Measurements from ENCODE around the gene ZNF835. TPM values are rescaled to one million over a fixed set of nuclear protein-coding genes. Genes with fewer than 3 reads are reported as not detected.

ZNF835 gene
- polyA plus RNA-seq, 1 donor (not counting 4 experiments of a cell fraction or from before 2014, with no cell fraction given), result not detected

GRCh38 chr19:56670961-56671612, 470 bp downstream of the ZNF835 start:
- DNase-seq (ENCODE audit: low read depth, low spot score) (no peak), FAIRE-seq (no peak)
- Histone ChIP-seq H3K27ac (ENCODE audit: control insufficient read depth, insufficient read depth, low read length) (no peak overlapping the region), H4K20me1 (ENCODE audit: control insufficient read depth, extremely low read depth, insufficient read depth, low read length) (no peaks in the 10 kb centered on the region), H3K9me1 (ENCODE audit: control insufficient read depth, extremely low read depth, insufficient read depth, low read length) (no peaks in the 10 kb centered on the region), H2AFZ (ENCODE audit: control insufficient read depth, low read length) (no peak overlapping the region), H3K4me3 (ENCODE audit: control insufficient read depth in 2 of 3, extremely low read depth in 1 of 3, insufficient read depth in 2 of 3, low read depth in 1 of 3, low read length in 3 of 3) (no peak overlapping the region), H3K4me2 (ENCODE audit: control insufficient read depth, extremely low read depth, insufficient read depth, low read depth, low read length) (no peak overlapping the region), H3K9ac (ENCODE audit: control insufficient read depth, extremely low read depth, insufficient read depth, low read length) (no peak overlapping the region), H3K36me3 (ENCODE audit: control insufficient read depth in 2 of 2, extremely low read depth in 1 of 2, insufficient read depth in 2 of 2, low read length in 2 of 2) (no peaks in the 10 kb centered on the region), H3K9me3 (ENCODE audit: control insufficient read depth, low read depth, low read length) (peaks cover 14% of the 10 kb centered on the region), H3K79me2 (ENCODE audit: control insufficient read depth, insufficient read depth, low read length) (no peaks in the 10 kb centered on the region), H3K4me1 (ENCODE audit: control insufficient read depth, extremely low read depth, insufficient read depth, low read length) (no peaks in the 10 kb centered on the region), H3K27me3 (ENCODE audit: control insufficient read depth, extremely low read depth, insufficient read depth, low read length) (no peaks in the 10 kb centered on the region)
- dilution Hi-C loops (cut with MboI; ENCODE audit: extremely low pct_ligation_motif_present, low sequenced_read_pairs), result no loop called here
- TF ChIP-seq, protein P1, sequence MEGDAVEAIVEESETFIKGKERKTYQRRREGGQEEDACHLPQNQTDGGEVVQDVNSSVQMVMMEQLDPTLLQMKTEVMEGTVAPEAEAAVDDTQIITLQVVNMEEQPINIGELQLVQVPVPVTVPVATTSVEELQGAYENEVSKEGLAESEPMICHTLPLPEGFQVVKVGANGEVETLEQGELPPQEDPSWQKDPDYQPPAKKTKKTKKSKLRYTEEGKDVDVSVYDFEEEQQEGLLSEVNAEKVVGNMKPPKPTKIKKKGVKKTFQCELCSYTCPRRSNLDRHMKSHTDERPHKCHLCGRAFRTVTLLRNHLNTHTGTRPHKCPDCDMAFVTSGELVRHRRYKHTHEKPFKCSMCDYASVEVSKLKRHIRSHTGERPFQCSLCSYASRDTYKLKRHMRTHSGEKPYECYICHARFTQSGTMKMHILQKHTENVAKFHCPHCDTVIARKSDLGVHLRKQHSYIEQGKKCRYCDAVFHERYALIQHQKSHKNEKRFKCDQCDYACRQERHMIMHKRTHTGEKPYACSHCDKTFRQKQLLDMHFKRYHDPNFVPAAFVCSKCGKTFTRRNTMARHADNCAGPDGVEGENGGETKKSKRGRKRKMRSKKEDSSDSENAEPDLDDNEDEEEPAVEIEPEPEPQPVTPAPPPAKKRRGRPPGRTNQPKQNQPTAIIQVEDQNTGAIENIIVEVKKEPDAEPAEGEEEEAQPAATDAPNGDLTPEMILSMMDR (optimal IDR thresholded peaks at IDR 0.05 in 1 of 3, IDR thresholded peaks at IDR 0.05 in 1 of 3, conservative IDR thresholded peaks at IDR 0.05 in 1 of 3; ENCODE audit: extremely low read depth in 1 of 3, insufficient read depth in 2 of 3, low read length in 3 of 3), result no peak
- TF ChIP-seq EZH2 (IDR thresholded peaks at IDR 0.05; ENCODE audit: low read length), result no peak

DNA sequence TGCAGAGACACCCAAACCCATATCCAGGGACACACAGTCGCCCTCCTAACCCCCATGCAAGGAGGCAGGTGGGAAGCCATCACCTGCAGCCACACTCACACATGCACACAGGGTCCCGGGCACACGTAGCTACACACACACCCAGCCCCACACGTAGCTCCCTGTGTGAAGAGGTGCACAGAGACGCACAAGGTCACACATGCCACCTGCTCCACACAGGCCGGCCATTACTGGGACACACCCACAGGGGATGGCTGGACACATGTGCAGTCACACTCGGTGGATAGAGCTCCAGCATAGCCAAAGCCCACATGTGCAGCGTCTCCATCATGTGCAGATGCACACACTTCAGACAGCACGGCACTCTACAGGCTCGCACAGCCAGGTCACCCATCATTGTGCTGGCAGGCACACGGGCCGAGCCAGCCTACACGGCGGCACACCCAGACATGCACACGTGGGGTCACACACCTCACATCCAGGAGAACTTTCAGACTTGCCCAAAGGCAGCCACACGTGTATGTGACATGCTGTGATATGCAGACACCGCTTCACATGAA, 1.1 kb downstream of the ZNF835 start:
- no peak overlapping the region for H3K9ac ChIP-seq (ENCODE audit: control insufficient read depth, extremely low read depth, insufficient read depth, low read length)
- FAIRE-seq, result no peak
- no peak overlapping the region for H3K27ac ChIP-seq (ENCODE audit: control insufficient read depth, insufficient read depth, low read length)
- no peak overlapping the region for H2AFZ ChIP-seq (ENCODE audit: control insufficient read depth, low read length)
- DNase-seq (ENCODE audit: low read depth, low spot score), result no peak
- no peaks in the 10 kb centered on the region for H3K36me3 ChIP-seq (ENCODE audit: control insufficient read depth in 2 of 2, extremely low read depth in 1 of 2, insufficient read depth in 2 of 2, low read length in 2 of 2)
- no peaks in the 10 kb centered on the region for H3K79me2 ChIP-seq (ENCODE audit: control insufficient read depth, insufficient read depth, low read length)
- dilution Hi-C loops (cut with MboI; ENCODE audit: extremely low pct_ligation_motif_present, low sequenced_read_pairs), result no loop called here
- no peaks in the 10 kb centered on the region for H4K20me1 ChIP-seq (ENCODE audit: control insufficient read depth, extremely low read depth, insufficient read depth, low read length)
- H3K4me2 ChIP-seq (ENCODE audit: control insufficient read depth, extremely low read depth, insufficient read depth, low read depth, low read length), result no peak overlapping the region
- H3K27me3 ChIP-seq (ENCODE audit: control insufficient read depth, extremely low read depth, insufficient read depth, low read length), result no peaks in the 10 kb centered on the region
- peaks cover 14% of the 10 kb centered on the region for H3K9me3 ChIP-seq (ENCODE audit: control insufficient read depth, low read depth, low read length)
- no peak overlapping the region for H3K4me3 ChIP-seq (ENCODE audit: control insufficient read depth in 2 of 3, extremely low read depth in 1 of 3, insufficient read depth in 2 of 3, low read depth in 1 of 3, low read length in 3 of 3)
- no peaks in the 10 kb centered on the region for H3K4me1 ChIP-seq (ENCODE audit: control insufficient read depth, extremely low read depth, insufficient read depth, low read length)
- H3K9me1 ChIP-seq (ENCODE audit: control insufficient read depth, extremely low read depth, insufficient read depth, low read length), result no peaks in the 10 kb centered on the region
- no peak for TF ChIP-seq EZH2 (IDR thresholded peaks at IDR 0.05; ENCODE audit: low read length)
- TF ChIP-seq, protein P1 (optimal IDR thresholded peaks at IDR 0.05 in 1 of 3, IDR thresholded peaks at IDR 0.05 in 1 of 3, conservative IDR thresholded peaks at IDR 0.05 in 1 of 3; ENCODE audit: extremely low read depth in 1 of 3, insufficient read depth in 2 of 3, low read length in 3 of 3), result no peak

Measured in keratinocyte (primary cell).